HepG2 (cell line): ENCODE measurements around the gene DNAJB11. TPM values are rescaled to one million over a fixed set of nuclear protein-coding genes. Genes with fewer than 3 reads are reported as not detected.

Source experiments
- AKAP8 ChIP-seq: sonication (generic); formaldehyde crosslinking; IDR thresholded peaks from 2 replicates; pipeline ENCODE4 v1.5.1; 2020; ENCODE audit warnings: mild to moderate bottlenecking, missing genetic modification reagents
- ELF1 ChIP-seq: sonication (generic); formaldehyde crosslinking; IDR thresholded peaks from 2 replicates; pipeline ENCODE4 v1.4.0; 2020; ENCODE audit warnings: missing genetic modification reagents
- FOSL2 ChIP-seq: sonication (generic); formaldehyde crosslinking; IDR thresholded peaks from 2 replicates; pipeline ENCODE4 v1.4.0; 2020; ENCODE audit warnings: missing genetic modification reagents
- HMG20B ChIP-seq: conservative IDR thresholded peaks from 2 replicates; pipeline ENCODE4 v1.6.1; 2016; ENCODE audit warnings: missing genetic modification reagents, missing compliant biosample characterization
- IKZF5 ChIP-seq: IDR thresholded peaks from 2 replicates; pipeline ENCODE4 v1.6.1; 2018; ENCODE audit warnings: missing genetic modification reagents, mild to moderate bottlenecking, missing compliant biosample characterization
- IRX3 ChIP-seq: sonication (generic); formaldehyde crosslinking; IDR thresholded peaks from 2 replicates; pipeline ENCODE4 v1.8.1; 2023; ENCODE audit warnings: mild to moderate bottlenecking, low read depth, missing genetic modification reagents, borderline replicate concordance
- MAZ ChIP-seq, 2 experiments: sonication (generic) in 1 of 2; formaldehyde crosslinking in 1 of 2; IDR thresholded peaks; 2 replicates each; pipeline versions ENCODE4 v1.5.0 to v1.6.1; 2012 to 2020; ENCODE audit warnings: low read depth in 2 of 2, mild to moderate bottlenecking in 2 of 2, borderline replicate concordance in 1 of 2, improper control_type of control experiment in 1 of 2, low read length in 1 of 2, missing genetic modification reagents in 1 of 2, moderate library complexity in 1 of 2
- MYC ChIP-seq: sonication (generic); formaldehyde crosslinking; IDR thresholded peaks from 2 replicates; pipeline ENCODE4 v1.9.0; 2021; ENCODE audit warnings: missing genetic modification reagents, borderline replicate concordance
- NFIB ChIP-seq: sonication (generic); formaldehyde crosslinking; IDR thresholded peaks from 2 replicates; pipeline ENCODE4 v1.9.0; 2021; ENCODE audit warnings: missing genetic modification reagents, mild to moderate bottlenecking, borderline replicate concordance
- RBM22 ChIP-seq: fragments of 200-400 bp; formaldehyde crosslinking; optimal IDR thresholded peaks from 2 replicates; pipeline ENCODE3; 2017; ENCODE audit warnings: mild to moderate bottlenecking, low read length, moderate library complexity
- SRSF4 ChIP-seq: fragments of 200-400 bp; formaldehyde crosslinking; IDR thresholded peaks from one replicate; pipeline ENCODE4 v1.6.1; 2018; ENCODE audit warnings: mild to moderate bottlenecking, low read depth, low read length, moderate library complexity; ENCODE audit not compliant: poor library complexity, severe bottlenecking
- TBX2 ChIP-seq: sonication (generic); formaldehyde crosslinking; IDR thresholded peaks from 2 replicates; pipeline ENCODE4 v1.5.0; 2020; ENCODE audit warnings: missing genetic modification reagents, mild to moderate bottlenecking, borderline replicate concordance
- TFE3 ChIP-seq: IDR thresholded peaks from 2 replicates; pipeline ENCODE4 v1.6.1; 2016
- THYN1 ChIP-seq: sonication (generic); formaldehyde crosslinking; IDR thresholded peaks from 2 replicates; pipeline ENCODE4 v1.8.1; 2023; ENCODE audit warnings: low read depth, mild to moderate bottlenecking, moderate library complexity, missing genetic modification reagents, borderline replicate concordance
- YY1 ChIP-seq: IDR thresholded peaks from 2 replicates; pipeline ENCODE4 v1.6.1; 2011; ENCODE audit warnings: low read length, low read depth, moderate library complexity, mild to moderate bottlenecking; ENCODE audit not compliant: insufficient read depth, insufficient replicate concordance
- ZBTB21 ChIP-seq: sonication (generic); formaldehyde crosslinking; IDR thresholded peaks from 2 replicates; pipeline ENCODE4 v1.4.0; 2020; ENCODE audit warnings: missing genetic modification reagents
- ZNF274 ChIP-seq: sonication (generic); formaldehyde crosslinking; IDR thresholded peaks from 2 replicates; pipeline ENCODE4 v1.5.1; 2020; ENCODE audit warnings: mild to moderate bottlenecking, missing genetic modification reagents
- ZNF570 ChIP-seq: sonication (generic); formaldehyde crosslinking; IDR thresholded peaks from 2 replicates; pipeline ENCODE4 v1.4.0; 2020; ENCODE audit warnings: mild to moderate bottlenecking, missing genetic modification reagents, borderline replicate concordance
- ZNF761 ChIP-seq: sonication (generic); formaldehyde crosslinking; conservative IDR thresholded peaks from 2 replicates; pipeline ENCODE4 v1.4.0; 2020; ENCODE audit warnings: mild to moderate bottlenecking, missing genetic modification reagents
- ZNF839 ChIP-seq: sonication (generic); formaldehyde crosslinking; IDR thresholded peaks from 2 replicates; pipeline ENCODE4 v1.4.0; 2020; ENCODE audit warnings: missing genetic modification reagents, mild to moderate bottlenecking, borderline replicate concordance
- polyA plus RNA-seq, 8 experiments: library from polyadenylated mRNA; depleted of rRNA in 3 of 8; stranded (reverse) in 7 of 8; unstranded in 1 of 8; fragments of >200 nt; fragmentation: Illumina TruSeq in 4 of 8; extraction: Trizol in 4 of 8; gene quantifications; 2 replicates each; pipeline versions ENCODE4 v1.2.1 to v1.2.3, GENCODE V29; 2011 to 2016; ENCODE audit warnings: low read depth in 4 of 8, missing spikeins in 1 of 8, mixed read lengths in 1 of 8; ENCODE audit not compliant: insufficient read depth in 1 of 8
- total RNA-seq, 5 experiments: library from RNA; depleted of rRNA; stranded (reverse); fragments of >200 nt; fragmentation: Illumina TruSeq; extraction: Trizol; gene quantifications; 2 replicates each; pipeline ENCODE4 v1.2.3, GENCODE V29; 2016; ENCODE audit warnings: low read depth in 1 of 5

DNAJB11 gene
- total and polyA plus RNA-seq, 2 of the 13 experiments (the other 11 are each of a cell fraction or from before 2014, with no cell fraction given) = 41.0 to 132 TPM

- TF ChIP-seq TBX2 (peak; percentile 63; the same call in 1 of the 2 replicates), TFE3 (CRISPR knock-in tag) (no peak), FOSL2 (CRISPR knock-in tag) (no peak), IKZF5 (CRISPR knock-in tag) (peak; percentile 59; the same call in 1 of the 2 replicates), ZNF570 (CRISPR knock-in tag) (0 out of 2 replicates have a peak, but pooled peaks have one; percentile 62), HMG20B (CRISPR knock-in tag) (no peak), SRSF4 (no peak), MAZ (IDR thresholded peaks at IDR 0.05; ENCODE audit: borderline replicate concordance, low read depth, low read length) (peak; percentile 32; the same call in 1 of the 2 replicates), MAZ (CRISPR knock-in tag; IDR thresholded peaks at IDR 0.05; ENCODE audit: low read depth) (peak; percentile 65), IRX3 (peak; percentile 93), ZNF761 (0 out of 2 replicates have a peak, but pooled peaks have one; percentile 79), AKAP8 (peak; percentile 53; the same call in 1 of the 2 replicates), MYC (CRISPR knock-in tag) (peak; percentile 37; the same call in 1 of the 2 replicates), RBM22 (no peak), ELF1 (CRISPR knock-in tag) (peak; percentile 62), THYN1 (CRISPR knock-in tag) (0 out of 2 replicates have a peak, but pooled peaks have one; percentile 66), NFIB (no peak), YY1 (peak; percentile 69), ZNF274 (peak; percentile 30), ZBTB21 (no peak), ZNF839 (CRISPR knock-in tag) (peak; percentile 49; the same call in 1 of the 2 replicates)
These were observed 3.2 kb upstream of the DNAJB11 start, which contains the start of gene TBCCD1 (continued) for GRCh38 chr3:186567072-186567921.
